KOPT-K1 (cell line): ENCODE measurements around the gene OGFOD3.

ENCODE experiments used
- H3K27ac ChIP-seq: fragments of 200-600 bp; sonication (generic); 2 replicates; pipeline ENCODE4 v1.5.1; 2016; ENCODE audit warnings: antibody characterized with exemption, mild to moderate bottlenecking, low read depth, low read length; ENCODE audit not compliant: poor library complexity, severe bottlenecking
- H3K36me3 ChIP-seq: fragments of 200-600 bp; sonication (generic); 2 replicates; pipeline ENCODE4 v1.5.1; 2017; ENCODE audit warnings: antibody characterized with exemption, mild to moderate bottlenecking, low read length, moderate library complexity; ENCODE audit not compliant: insufficient read depth
- H3K9me3 ChIP-seq: fragments of 200-600 bp; sonication (generic); 2 replicates; pipeline ENCODE4 v1.5.1; 2017; ENCODE audit warnings: antibody characterized with exemption, low read length, mild to moderate bottlenecking; ENCODE audit not compliant: insufficient read depth, poor library complexity, severe bottlenecking

OGFOD3 gene

GRCh38 chr17:82408288-82408937, 10.0 kb downstream of the OGFOD3 start:
- peaks cover 44% of the 10 kb centered on the region for H3K36me3 ChIP-seq
- no peak overlapping the region for H3K27ac ChIP-seq
- no peaks in the 10 kb centered on the region for H3K9me3 ChIP-seq

GRCh38 chr17:82407255-82407654, 11.1 kb downstream of the OGFOD3 start:
- no peak overlapping the region for H3K27ac ChIP-seq
- peaks cover 51% of the 10 kb centered on the region for H3K36me3 ChIP-seq
- H3K9me3 ChIP-seq = no peaks in the 10 kb centered on the region

- Histone ChIP-seq H3K9me3 (no peaks in the 10 kb centered on the region), H3K27ac (no peak overlapping the region), H3K36me3 (peaks cover 49% of the 10 kb centered on the region)
Observed at GRCh38 chr17:82406131-82406671, 12.2 kb downstream of the OGFOD3 start.

GRCh38 chr17:82405051-82405450, 13.3 kb downstream of the OGFOD3 start:
- Histone ChIP-seq H3K27ac (no peak overlapping the region), H3K36me3 (peaks cover 49% of the 10 kb centered on the region), H3K9me3 (no peaks in the 10 kb centered on the region)

GRCh38 chr17:82403662-82404660, 14.4 kb downstream of the OGFOD3 start:
- no peak overlapping the region for H3K27ac ChIP-seq
- H3K9me3 ChIP-seq = no peaks in the 10 kb centered on the region
- peaks cover 49% of the 10 kb centered on the region for H3K36me3 ChIP-seq

GRCh38 chr17:82402865-82403264, 15.5 kb downstream of the OGFOD3 start:
- peaks cover 52% of the 10 kb centered on the region for H3K36me3 ChIP-seq
- no peak overlapping the region for H3K27ac ChIP-seq
- no peaks in the 10 kb centered on the region for H3K9me3 ChIP-seq

- no peaks in the 10 kb centered on the region for H3K9me3 ChIP-seq
- H3K27ac ChIP-seq = peak overlapping the region; percentile 59
- peaks cover 55% of the 10 kb centered on the region for H3K36me3 ChIP-seq
Observed at GRCh38 chr17:82400830-82401229, 17.6 kb downstream of the OGFOD3 start.

- Histone ChIP-seq H3K36me3 (peaks cover 52% of the 10 kb centered on the region), H3K9me3 (no peaks in the 10 kb centered on the region), H3K27ac (no peak overlapping the region)
Observed at GRCh38 chr17:82400206-82400605, 18.2 kb downstream of the OGFOD3 start.

GRCh38 chr17:82399601-82400101, 18.7 kb downstream of the OGFOD3 start:
- peaks cover 47% of the 10 kb centered on the region for H3K36me3 ChIP-seq
- no peak overlapping the region for H3K27ac ChIP-seq

GRCh38 chr17:82399041-82399441, 19.3 kb downstream of the OGFOD3 start:
- no peak overlapping the region for H3K27ac ChIP-seq
- H3K9me3 ChIP-seq = no peaks in the 10 kb centered on the region
- H3K36me3 ChIP-seq = peaks cover 47% of the 10 kb centered on the region

More at GRCh38 chr17:82399601-82400101, 18.7 kb downstream of the OGFOD3 start:
- no peaks in the 10 kb centered on the region for H3K9me3 ChIP-seq

GRCh38 chr17:82397449-82398335, 20.7 kb downstream of the OGFOD3 start:
- peaks cover 46% of the 10 kb centered on the region for H3K36me3 ChIP-seq
- H3K9me3 ChIP-seq = no peaks in the 10 kb centered on the region
- H3K27ac ChIP-seq = no peak overlapping the region

GRCh38 chr17:82396601-82397435, 21.6 kb downstream of the OGFOD3 start:
- H3K27ac ChIP-seq = no peak overlapping the region
- peaks cover 47% of the 10 kb centered on the region for H3K36me3 ChIP-seq
- no peaks in the 10 kb centered on the region for H3K9me3 ChIP-seq

- H3K36me3 ChIP-seq = peaks cover 51% of the 10 kb centered on the region
- H3K9me3 ChIP-seq = no peaks in the 10 kb centered on the region
- no peak overlapping the region for H3K27ac ChIP-seq
Observed at GRCh38 chr17:82394278-82394677, 24.1 kb downstream of the OGFOD3 start.

- H3K36me3 ChIP-seq = peaks cover 48% of the 10 kb centered on the region
- no peaks in the 10 kb centered on the region for H3K9me3 ChIP-seq
- H3K27ac ChIP-seq = no peak overlapping the region
Observed at GRCh38 chr17:82392941-82393340, 25.4 kb downstream of the OGFOD3 start.
